ENCODE data around the gene SLC16A8.

Gene SLC16A8

DNA sequence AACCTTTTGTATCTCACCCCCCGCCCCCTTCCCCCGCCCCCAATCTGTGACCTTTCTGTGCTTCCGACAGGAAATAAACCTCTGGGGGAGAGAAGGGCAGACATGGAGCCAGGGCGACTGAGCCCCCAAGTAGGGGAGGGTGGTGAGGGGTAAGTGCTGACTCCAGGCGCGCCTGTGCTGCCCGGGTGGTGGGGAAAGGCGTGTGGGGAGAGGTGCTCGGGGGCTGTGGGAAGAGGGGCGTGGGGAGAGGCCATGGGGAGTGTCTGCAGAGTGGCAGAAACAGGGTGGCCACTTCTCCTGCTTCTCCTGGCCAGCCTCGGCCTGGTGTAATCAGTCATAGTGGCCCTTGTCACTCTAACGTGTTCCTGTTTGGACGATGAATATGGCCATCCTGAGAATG lies 8.0 kb downstream of the SLC16A8 start:
- TF ChIP-seq, protein P1, sequence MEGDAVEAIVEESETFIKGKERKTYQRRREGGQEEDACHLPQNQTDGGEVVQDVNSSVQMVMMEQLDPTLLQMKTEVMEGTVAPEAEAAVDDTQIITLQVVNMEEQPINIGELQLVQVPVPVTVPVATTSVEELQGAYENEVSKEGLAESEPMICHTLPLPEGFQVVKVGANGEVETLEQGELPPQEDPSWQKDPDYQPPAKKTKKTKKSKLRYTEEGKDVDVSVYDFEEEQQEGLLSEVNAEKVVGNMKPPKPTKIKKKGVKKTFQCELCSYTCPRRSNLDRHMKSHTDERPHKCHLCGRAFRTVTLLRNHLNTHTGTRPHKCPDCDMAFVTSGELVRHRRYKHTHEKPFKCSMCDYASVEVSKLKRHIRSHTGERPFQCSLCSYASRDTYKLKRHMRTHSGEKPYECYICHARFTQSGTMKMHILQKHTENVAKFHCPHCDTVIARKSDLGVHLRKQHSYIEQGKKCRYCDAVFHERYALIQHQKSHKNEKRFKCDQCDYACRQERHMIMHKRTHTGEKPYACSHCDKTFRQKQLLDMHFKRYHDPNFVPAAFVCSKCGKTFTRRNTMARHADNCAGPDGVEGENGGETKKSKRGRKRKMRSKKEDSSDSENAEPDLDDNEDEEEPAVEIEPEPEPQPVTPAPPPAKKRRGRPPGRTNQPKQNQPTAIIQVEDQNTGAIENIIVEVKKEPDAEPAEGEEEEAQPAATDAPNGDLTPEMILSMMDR (conservative IDR thresholded peaks at IDR 0.05), result no peak
- H3K27ac ChIP-seq, result no peak overlapping the region

DNA sequence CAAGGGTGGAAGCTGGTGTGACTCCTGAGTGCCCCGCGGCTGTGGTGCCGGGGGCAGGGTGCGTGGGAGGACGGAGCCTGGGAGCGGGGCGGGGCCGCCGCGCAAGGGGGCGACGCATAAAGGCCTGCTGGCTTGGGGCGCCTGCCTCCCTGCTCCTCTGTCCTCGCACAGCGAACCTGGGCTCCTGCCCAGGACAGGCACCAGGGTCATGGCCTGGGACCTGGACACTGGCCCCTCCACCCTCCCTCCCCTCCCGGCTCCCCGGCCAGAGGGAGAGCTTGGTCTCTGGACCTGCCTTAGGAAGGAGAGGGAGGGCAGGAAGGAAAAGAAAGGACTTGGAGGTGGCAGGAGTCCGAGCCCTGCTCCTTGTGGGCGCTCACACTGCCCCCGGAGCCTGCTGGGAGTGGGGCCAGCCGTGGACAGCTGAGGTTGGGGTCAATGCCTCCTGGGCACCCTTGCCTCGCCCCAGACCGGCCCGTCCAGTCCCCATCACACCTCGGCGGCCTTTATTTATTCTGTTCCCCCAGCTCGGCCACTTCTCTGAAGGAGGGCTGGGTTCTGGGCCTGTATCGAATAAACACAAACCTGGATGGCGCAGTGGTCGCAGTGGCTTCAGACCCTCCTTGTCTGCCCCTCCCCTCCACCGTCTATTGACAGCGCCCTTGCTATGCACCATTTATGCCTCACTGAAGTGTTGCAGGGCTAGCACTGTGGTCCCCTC lies 8.7 kb downstream of the SLC16A8 start:
- H3K27ac ChIP-seq, result no peak overlapping the region
- TF ChIP-seq, protein P1 (conservative IDR thresholded peaks at IDR 0.05), result no peak

DNA sequence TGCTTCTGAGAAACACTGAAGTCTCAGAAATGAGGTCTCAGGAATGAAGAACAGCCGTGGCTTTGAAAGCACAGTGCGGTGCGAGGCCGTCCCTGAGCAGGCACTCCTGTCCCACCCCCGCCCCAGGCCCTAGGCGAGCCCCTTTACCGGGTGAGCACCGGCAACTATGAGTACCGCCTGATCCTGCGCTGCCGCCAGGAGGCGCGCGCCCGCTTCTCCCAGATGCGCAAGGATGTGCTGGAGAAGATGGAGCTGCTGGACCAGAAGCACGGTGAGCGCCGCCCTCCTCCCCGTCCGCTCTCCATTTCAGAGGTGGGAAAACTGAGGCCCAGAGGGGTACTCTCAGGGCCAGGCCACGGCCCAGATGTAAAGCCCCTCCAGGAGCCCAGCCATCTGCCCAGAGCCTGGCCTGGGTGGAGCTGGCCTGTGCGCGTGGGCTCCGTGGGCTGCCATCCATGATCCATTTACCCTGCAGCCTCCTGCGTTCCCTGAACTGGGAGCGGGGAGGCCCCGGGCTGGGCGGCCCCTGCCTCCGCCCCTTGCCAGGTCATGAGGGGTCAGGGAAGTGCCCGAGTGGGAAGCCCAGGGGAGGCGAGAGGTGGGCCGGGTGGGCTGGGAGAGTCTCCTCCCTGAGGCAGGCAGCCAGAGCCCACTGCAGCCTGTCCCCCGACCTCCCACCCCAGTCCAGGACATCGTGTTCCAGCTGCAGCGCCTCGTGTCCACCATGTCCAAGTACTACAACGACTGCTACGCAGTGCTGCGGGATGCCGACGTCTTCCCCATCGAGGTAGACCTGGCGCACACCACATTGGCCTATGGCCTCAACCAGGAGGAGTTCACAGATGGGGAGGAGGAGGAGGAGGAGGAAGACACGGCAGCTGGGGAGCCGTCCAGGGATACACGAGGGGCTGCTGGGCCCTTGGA lies 9.5 kb downstream of the SLC16A8 start:
- TF ChIP-seq, protein P1 (conservative IDR thresholded peaks at IDR 0.05), result no peak
- no peak overlapping the region for H3K27ac ChIP-seq

DNA sequence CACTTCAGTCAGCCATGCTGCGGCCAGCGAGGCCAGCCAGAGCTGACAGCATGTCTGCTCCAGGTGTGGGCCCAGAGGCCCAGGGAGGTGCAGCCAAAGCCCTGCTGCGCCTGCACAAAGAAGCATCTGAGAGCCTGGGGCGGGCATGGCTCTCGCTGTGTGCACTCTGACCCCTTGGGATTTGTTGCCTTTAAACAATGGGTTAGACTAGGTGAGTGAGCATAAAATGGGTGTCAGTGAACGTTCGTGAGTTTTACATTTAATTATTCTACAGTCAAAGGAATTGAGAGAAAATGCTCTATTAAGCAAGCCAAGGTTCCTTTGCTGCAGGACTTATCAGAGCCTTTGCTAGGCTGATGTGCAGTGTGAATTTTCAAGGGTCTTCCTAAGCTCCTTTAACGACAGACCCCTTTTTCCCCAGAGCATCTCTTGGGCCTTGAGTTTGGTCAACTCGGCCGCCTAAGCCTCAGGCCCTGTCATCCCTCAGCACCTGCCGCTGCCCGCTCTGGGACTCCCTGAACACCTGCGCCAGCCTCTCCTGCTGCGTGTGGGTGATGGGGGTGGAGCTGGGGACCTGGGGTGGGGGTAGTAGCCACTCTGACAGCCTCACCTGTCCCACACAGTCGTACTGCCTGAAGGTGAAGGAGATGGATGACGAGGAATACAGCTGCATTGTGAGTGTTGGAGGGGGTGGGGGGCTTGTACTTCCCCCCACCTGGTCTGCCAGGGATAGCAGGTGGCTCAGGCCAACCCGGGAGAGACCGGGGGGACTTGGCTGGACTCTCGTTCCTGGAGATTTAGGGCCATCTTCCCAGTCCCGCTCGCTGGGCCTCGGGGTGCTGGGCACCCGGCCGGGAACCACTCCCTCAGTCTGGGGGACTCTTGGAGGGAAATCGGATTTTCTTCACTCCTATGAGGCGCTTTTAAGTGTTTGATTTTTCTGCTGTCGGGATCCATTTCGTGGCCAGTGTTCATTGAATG lies 10.5 kb downstream of the SLC16A8 start:
- TF ChIP-seq, protein P1 (conservative IDR thresholded peaks at IDR 0.05), result no peak
- no peak overlapping the region for H3K27ac ChIP-seq

- TF ChIP-seq, protein P1 (conservative IDR thresholded peaks at IDR 0.05), result no peak
- no peak overlapping the region for H3K27ac ChIP-seq
Measured at GRCh38 chr22:38072322-38073149, 11.4 kb downstream of the SLC16A8 start.

- TF ChIP-seq, protein P1 (conservative IDR thresholded peaks at IDR 0.05), result no peak
- H3K27ac ChIP-seq, result no peak overlapping the region
Measured at GRCh38 chr22:38071421-38072321, 12.3 kb downstream of the SLC16A8 start.
